GM19438 (cell line): ENCODE data around the gene FXR1.
A peak's percentile ranks its signal among the peaks of the same experiment; 100 is the strongest.
"Not testable (repeated sequence)": the region's sequence is repeated elsewhere in the genome, so short reads cannot be mapped to it uniquely, and the experiment has no call there.

Experiments used
- ATAC-seq: cut with Tn5 transposase; IDR thresholded peaks from one replicate; pipeline ENCODE4 v1.9.1; 2021; ENCODE audit warnings: low read depth; ENCODE audit not compliant: unreplicated experiment

Gene FXR1

DNA sequence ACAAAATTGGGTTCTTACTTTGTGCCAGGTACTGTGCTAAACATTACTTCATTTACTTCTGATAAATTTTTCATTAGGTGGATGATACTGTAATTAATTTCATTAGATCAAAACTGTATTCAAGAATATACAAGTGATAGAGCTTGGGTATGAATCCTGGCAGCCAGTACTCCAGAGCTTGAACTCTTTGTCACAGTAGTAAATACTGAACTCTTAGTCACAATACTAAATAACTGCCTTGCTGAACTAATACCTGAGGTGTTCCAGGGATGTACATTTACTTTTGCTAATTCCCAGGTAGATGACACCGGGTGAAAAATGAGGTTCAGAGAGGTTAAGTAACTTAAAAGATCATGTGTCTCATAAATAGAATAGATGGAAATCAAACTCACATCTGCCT, 20.3 kb downstream of the FXR1 start:
- ATAC-seq: no peak

DNA sequence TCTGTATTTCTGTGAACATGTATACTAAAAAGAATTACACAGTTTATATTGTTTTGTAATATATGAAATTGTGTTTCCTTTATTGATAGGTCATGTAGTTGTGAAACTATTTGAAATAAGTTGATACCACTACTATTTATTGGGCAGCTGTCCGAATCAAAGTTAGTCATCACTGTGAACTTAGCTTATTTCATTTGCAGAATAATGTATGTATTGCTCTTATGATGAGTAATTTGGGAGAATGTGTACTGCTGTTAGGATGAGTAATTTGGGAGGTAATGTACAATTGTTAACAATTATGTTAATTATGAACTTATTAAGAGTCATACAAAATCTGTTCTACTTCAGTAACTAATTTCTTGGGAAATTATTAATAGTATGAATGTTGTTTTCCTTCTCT, 22.2 kb downstream of the FXR1 start:
- ATAC-seq: no peak

DNA sequence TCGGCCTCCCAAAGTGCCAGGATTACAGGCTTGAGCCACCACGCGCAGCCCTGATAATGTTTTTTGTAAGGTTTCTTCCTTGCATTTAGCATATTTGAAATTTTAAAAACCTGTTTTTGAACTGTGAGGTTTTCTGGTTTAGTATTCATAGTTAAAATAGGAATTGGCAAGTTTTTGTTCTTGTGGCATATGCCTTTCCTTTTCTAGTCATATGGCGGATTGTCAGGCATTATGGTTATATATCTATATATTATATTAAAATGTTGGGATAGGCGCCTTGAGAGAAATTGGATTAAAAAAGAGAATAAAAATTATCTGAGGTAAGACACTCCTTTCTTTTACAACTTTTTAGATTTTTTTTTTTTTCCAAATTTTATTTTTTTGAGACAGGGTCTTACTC, 28.4 kb downstream of the FXR1 start:
- ATAC-seq: no peak

DNA sequence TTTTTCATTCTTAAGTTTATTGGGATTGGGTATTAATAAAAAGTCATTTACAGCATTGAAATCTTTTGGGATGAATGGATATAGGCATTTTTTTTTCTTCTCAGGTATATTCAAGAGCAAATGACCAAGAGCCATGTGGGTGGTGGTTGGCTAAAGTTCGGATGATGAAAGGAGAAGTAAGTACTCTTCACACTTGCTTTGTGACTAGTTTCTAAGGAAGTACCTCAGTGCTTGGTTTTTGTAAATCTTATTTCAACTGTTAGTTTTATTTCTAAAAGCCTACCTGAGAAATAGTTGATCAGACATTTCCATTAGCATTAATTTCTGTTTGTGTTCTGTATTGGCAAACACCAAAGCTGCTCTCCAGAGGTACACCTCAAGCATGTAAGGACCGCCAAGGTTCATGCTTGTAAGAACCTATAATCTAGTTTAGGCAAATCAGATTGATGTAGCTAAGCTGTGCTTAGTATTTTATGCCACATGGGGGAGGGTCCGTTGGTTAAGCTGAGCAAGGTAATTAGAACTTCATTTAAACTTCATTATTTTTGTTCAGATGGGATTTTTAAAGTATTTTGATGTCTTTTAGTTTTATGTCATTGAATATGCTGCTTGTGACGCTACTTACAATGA, 35.4 kb downstream of the FXR1 start:
- no peak for ATAC-seq

DNA sequence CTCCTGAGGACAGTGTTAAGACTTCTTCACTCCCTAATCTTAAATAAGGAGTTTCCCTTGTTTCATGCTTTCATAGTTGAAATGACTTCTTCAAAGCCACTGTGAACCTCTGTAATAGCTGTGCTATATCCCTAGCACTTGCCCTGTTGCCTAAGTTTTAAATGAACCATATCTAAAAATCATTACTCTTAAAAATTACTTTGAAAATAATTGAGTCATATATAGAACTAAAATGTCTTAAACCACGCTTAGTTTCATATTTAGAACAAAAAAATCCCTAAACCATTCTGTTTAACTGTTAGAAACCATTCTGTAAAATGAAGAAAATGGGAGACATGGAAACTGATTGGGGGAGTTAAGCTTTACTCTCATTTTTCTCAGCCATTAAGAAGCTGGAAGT, 47.2 kb downstream of the FXR1 start:
- ATAC-seq: no peak

DNA sequence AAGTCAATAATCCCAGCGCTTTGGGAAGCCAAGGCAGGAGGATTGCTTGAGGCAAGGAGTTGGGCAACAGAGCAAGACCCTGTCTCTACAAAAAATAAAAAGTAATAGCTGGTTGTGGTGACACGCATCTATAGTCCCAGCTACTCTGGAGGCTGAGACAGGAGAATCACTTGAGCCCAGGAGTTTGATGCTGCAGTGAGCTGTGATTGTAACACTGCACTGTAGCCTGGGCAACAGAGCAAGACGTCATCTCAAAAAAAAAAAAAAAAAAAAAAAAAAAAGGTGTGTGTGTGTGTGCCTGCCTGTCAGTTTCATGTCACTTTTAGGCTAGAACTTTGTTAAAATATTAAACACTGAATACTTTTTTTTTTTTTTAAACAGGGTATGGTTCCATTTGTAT, 48.6 kb downstream of the FXR1 start:
- no peak for ATAC-seq

DNA sequence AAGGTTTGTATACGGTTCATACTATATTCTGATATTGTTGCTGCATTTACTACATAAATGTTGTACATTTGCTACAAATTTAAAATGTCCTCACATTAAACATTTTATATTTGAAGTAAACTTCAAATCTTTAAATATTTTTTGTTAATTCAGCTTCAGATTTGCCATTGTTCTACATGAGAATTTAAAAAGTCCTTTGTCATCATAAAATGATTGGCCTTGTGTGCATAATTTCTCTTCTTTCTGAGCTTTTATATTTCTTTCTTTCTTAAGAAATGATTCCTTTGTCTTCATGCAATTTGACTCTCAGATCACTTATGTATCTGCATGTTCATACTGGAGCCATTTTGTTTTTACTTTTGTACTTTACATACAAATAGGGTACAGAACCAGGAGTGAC, 49.1 kb downstream of the FXR1 start:
- ATAC-seq: no peak

DNA sequence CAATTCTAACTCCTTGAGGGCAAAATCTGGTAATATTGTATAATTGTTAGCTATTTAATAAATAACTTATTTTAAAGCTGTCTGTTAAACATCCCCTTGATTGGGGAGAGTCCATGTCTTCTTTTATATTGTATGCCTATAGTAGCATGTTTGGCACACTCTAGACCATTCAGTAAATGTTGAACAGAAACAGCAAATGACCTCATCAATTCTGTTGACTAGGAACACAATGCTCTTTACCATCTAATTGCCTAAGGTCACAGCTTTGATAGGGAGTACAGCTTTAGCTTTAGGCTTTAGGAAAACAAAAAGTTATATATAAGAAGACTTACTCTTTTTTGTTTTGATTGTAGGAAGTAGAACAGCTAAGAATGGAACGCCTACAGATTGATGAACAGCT, 50.1 kb downstream of the FXR1 start:
- no peak for ATAC-seq

DNA sequence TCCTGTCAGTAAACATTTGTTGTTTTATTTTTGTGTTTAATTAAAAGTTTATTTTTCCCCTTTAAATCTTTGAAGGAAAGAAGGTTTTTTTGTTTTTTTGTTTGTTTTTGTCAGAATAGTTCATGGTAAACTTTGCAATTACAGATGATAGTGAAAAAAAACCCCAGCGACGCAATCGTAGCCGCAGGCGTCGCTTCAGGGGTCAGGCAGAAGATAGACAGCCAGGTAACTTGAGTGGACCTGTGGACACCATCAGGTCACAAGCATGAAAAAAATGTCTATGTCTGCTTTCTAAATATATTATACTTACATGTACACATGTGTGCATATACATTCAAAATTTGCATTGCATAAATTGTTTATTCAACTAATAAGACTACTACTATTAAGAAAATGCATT, 58.5 kb downstream of the FXR1 start:
- no peak for ATAC-seq

DNA sequence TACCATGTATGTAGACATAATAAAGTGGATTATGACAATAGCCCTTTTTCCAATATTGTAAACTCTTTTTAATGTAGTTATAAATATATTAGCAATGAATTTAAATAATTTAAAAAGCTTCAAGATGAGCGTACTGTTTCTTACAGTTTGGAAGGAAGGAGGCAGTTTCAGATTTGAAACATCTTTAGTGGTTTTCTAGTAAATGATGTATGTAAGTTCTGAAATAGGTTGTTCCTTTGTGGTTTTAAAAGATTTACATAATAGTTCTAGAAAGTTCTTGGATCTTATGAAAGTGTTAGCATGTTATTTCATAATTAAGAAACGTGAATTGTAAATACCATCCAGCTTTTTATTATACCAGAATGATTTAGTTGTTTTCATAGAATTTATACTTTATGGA, 61.1 kb downstream of the FXR1 start:
- ATAC-seq: no peak

DNA sequence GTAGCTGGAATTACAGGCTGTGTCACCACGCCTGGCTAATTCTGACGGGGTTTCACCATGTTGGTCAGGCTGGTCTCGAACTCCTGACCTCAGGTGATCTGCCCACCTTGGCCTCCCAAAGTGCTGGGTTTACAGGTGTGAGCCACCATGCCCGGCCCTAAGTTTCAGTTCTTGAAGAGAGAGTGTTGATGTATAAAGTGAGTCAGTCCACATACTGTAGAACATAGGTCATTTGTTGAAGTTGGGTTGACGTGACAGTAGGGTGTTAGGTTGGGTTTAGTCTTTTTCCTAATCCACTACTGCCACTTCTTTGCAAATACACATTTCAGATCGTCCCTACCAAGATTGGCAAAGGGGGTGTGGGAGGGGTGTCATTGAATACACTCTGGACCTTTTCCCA, 61.8 kb downstream of the FXR1 start:
- no peak for ATAC-seq

DNA sequence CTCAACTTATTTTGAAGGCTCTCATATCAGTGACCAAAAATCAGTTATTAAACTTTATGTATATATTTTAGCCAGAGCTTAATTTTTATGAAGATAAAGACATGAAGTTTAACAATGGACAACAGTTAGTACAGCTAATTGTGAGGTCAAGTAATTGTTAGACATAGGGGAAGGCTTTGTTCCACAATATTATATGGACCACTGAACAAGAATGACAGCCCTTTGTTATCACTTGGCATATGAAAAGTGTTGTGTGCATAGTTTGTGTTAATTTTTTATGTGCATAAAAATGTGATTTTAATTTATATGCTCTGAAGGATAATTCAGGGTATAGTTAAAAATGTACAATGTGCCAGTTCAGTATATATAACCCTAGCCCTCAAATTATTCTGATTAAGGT, 65.0 kb downstream of the FXR1 start:
- ATAC-seq: no peak

DNA sequence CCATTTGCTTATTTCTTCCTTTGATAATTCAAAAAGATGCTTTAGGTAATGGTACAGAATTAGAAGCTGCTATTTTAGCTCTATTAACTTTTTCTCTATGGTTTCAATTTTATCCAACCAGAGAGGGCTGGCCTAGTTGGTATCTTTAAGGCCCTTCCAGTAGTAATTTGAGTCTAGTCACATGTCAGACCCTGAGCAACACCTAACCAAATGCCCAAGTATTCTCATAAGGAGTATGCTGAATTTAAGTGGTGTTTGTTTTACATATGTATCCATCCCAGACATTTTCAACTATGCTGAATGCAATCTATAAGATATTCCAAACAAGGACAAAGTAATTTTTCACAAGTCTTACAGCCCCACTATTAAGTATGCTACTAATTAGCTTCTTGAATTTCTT, 67.5 kb downstream of the FXR1 start:
- no peak for ATAC-seq

DNA sequence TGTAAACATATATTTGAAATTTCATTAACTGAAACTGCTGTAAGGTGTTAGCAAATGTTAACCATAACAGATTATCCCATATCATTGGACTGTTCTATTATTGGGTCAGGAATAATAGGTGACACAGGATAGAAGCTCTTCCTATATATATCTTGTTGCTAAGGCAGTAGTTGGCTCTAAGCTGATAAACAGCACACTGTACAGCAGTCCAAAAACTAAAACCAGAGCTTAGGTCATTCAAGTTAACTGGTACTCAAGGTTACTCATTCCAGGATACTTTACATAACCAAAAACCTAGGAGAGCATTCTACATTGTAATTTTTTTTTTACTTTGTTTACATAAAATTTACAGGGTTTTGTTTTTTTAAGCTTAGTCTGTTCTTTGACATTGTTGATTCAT, 68.1 kb downstream of the FXR1 start:
- ATAC-seq: no peak

DNA sequence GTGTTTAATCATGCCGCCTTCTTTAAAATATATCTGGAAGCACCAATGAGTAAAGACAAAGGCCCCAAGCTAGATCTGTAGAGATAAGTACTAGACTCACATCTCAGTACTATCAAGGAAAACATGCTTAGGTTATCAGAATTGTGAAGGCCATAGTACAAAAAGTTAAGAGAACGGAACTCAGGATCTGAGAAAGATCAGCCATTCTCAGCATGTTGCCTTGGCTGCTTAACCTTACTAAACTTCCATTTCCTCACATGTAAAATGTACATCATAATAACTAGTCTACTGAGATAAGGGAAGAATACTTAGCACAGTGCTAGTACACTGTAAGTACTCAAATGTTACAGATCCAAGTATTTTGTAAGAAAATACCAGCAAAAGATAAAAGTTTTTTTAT, 69.4 kb downstream of the FXR1 start:
- no peak for ATAC-seq

DNA sequence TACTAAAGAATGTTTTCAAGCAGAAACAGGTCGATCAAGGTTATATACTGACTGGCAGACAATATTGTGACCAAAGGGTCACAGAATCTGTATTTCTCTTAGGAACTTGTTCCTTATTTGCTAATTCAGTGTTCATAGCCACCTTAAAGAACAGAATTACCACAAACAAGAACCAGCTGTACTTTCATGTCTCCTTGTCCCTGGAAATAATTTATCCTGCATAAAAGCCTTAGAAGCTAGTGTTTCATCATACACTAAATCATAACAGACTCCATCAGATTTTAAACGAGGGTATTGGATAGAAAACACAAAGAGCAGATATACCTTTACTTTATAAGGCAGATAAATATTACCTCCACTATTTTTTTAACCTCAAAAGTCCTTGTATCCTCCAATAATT, 70.7 kb downstream of the FXR1 start:
- ATAC-seq: no peak

DNA sequence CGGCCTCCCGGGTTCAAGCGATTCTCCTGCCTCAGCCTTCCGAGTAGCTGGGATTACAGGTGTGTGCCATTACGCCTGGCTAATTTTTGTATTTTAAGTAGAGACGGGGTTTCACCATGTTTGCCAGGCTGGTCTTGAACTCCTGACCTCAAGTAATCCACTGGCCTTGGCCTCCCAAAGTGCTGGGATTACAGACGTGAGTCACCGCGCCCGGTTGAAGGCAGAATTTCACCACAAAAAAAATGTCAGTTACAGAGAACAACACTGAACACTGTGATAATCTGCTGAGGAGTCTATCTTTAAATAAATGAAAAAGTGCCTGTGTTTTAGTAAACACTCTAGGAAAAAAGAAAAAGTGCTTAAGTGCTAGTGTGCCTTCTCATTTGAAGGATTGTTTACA, 73.9 kb downstream of the FXR1 start:
- ATAC-seq: not testable (repeated sequence)

DNA sequence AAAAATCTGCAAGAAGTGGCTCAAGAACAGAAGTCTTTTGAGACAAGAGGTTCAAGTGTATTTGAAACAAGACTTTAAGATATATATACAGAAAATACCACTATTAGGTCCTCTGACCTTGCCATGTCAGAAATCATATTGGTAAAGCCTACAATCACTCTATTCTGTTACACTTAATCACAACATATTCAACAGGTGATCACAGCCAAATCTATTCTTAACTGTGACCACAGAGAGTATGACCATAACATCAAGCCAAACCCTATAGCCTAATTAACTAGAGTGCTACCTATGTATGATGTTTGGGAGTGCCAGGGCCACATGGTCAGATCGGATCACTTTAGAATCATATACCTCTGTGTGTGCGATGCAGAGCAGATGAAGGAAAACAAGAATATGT, 74.9 kb downstream of the FXR1 start:
- no peak for ATAC-seq

DNA sequence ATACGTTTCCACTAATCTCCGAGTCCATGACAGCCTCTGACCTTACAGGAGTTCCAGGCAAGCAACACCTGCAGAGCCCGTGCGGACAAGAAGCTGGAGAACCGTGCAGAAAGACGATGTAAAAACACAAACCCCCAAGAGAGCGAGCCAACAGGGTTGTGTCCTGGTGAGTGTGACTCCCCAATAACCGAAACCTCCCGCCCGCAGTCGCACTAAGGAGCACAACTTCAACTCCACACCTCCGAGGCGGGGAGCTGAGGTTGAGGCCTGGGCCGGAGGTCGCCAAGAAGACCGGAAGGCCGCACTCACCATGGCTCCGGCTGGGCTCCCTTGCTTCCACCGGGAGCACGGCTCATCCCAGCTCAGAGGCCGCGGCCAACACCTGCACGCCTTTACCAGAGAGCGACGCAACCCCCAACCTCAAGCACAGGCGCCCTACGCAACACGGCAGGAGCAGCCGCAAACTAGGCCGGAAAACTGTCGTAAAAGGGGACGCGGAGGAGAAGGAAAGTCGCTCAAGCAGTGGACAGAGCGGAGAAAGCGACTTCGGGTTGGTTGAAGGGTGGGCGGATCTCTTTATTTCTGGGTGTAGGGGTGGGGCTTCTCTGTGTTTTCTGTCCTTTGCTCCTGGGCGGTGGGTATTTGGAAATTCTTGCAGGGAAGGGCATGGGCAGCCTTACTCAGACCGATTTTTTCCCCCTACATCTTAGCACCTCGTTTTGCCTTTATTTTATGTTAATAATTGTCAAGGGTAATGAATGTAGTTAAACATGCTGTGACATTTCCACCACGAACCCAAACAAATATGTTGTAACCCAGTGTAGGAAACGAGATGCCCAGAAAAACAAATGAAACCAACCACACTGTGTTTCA, 77.1 kb downstream of the FXR1 start, which contains the start of gene DNAJC19:
TSS of gene DNAJC19 (minus strand) at position 446 of the 873 bp plus-strand sequence. CDS start at position 312, 134 bp downstream.
- ATAC-seq: peak; percentile 93

DNA sequence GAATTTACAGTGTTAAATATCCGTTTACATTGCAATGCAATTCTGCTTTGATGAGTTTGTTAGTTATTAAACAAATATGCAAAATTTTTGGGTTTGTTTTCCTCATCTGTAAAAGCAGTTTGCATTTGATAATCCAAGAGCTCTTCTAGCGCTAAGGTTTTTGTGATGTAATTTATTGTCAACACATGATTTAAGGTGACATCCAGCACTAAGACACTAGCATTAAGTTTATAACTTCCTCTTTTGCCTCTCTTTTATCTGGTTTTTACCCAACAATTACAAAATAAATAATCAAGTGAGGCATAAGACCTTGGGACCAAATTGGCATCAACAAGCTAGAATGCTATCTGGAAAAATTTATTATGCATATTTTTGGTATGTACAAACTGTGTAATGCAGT, 78.0 kb downstream of the FXR1 start:
- ATAC-seq: no peak

DNA sequence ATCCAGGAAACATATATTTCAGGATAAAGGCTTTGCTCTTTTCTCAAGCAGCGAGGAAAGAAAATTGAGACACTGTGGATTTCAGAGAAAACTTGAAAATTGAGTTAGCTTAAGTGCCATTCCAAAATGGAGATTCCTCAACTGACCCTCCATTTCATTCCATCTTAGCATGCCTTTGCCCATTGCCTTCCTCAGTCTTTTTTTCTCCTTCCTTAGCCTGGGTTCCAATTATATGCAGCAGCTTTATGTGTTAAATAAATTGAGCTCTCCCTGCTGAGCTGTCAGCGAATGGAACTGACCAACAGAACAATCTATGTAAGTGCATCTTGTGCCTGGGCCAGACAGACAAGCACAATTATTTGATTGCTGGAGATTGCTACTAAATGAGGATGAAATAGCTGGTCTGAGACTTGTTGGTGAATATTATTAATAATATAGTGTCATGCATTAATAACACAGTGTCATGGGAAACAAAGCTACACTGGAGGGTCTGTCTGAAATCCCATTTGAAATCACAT, 84.0 kb downstream of the FXR1 start:
- ATAC-seq: no peak

DNA sequence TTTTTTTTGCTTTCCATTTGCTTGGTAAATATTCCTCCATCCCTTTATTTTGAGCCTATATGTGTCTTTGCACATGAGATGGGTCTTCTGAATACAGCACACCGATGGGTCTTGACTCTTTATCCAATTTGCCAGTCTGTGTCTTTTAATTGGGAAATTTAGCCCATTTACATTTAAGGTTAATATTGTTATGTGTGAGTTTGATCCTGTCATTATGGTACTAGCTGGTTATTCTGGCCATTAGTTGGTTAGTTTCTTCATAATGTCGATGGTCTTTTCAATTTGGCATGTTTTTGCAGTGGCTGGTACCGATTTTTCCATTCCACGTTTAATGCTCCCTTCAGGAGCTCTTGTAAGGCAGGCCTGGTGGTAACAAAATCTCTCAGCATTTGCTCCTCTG, 89.9 kb downstream of the FXR1 start:
- ATAC-seq: not testable (repeated sequence)
